OCI-LY7 (cell line): Measurements from ENCODE around the gene TMEM244. TPM values are rescaled to one million over a fixed set of nuclear protein-coding genes. Genes with fewer than 3 reads are reported as not detected.

ENCODE experiments used
- BruUV-seq: library from RNA; stranded (reverse); fragments of 400-500 nt; replicated peaks from 2 replicates; lab custom pipeline; 2021; lab: Mats Ljungman, UMichigan
- CTCF ChIA-PET: fragments of 300-600 bp; sonication (Branson Sonifier 250); formaldehyde crosslinking; loops from one replicate; lab custom pipeline; 2022; ENCODE audit warnings: antibody characterized with exemption; ENCODE audit not compliant: unreplicated experiment; lab: Charles Lee
- POLR2A ChIA-PET: fragments of 300-600 bp; sonication (Branson Sonifier 250); formaldehyde crosslinking; loops from one replicate; lab custom pipeline; 2022; ENCODE audit warnings: antibody characterized with exemption; lab: Charles Lee
- DNase-seq: peaks from one replicate; pipeline ENCODE4 v3.0.0-alpha.2; 2015; ENCODE audit warnings: low spot score
- H2AFZ ChIP-seq: fragments of 200-600 bp; sonication (generic), shearing (Covaris generic); 2 replicates; pipeline ENCODE4 v1.6.1; 2014; ENCODE audit warnings: mild to moderate bottlenecking, antibody characterized with exemption, low read length, moderate library complexity
- H3K27ac ChIP-seq: fragments of 200-600 bp; sonication (generic); 2 replicates; pipeline ENCODE4 v1.5.1; 2014; ENCODE audit warnings: mixed run types, low read depth, mild to moderate bottlenecking, moderate library complexity, low read length, inconsistent platforms; ENCODE audit not compliant: poor library complexity, severe bottlenecking
- H3K36me3 ChIP-seq: fragments of 200-600 bp; sonication (generic); 2 replicates; pipeline ENCODE4 v1.6.1; 2014; ENCODE audit warnings: mild to moderate bottlenecking, antibody characterized with exemption, low read length, moderate library complexity, mixed read lengths; ENCODE audit not compliant: insufficient read depth
- H3K4me1 ChIP-seq: fragments of 200-600 bp; sonication (generic); 2 replicates; pipeline ENCODE4 v1.5.1; 2014; ENCODE audit warnings: mild to moderate bottlenecking, low read length; ENCODE audit not compliant: insufficient read depth, poor library complexity, severe bottlenecking
- H3K4me2 ChIP-seq: fragments of 200-600 bp; sonication (generic); 2 replicates; pipeline ENCODE4 v1.6.1; 2014; ENCODE audit warnings: mild to moderate bottlenecking, low read length
- H3K4me3 ChIP-seq: fragments of 200-600 bp; sonication (generic); 2 replicates; pipeline ENCODE4 v1.5.1; 2014; ENCODE audit warnings: mild to moderate bottlenecking, low read depth, low read length; ENCODE audit not compliant: poor library complexity, severe bottlenecking
- H3K79me2 ChIP-seq: fragments of 200-600 bp; sonication (generic); 2 replicates; pipeline ENCODE4 v1.6.1; 2016; ENCODE audit warnings: low read depth, mild to moderate bottlenecking, low read length, moderate library complexity, mixed read lengths; ENCODE audit not compliant: insufficient read depth
- H3K9me2 ChIP-seq: fragments of 200-600 bp; sonication (generic); 2 replicates; pipeline ENCODE4 v1.6.1; 2016; ENCODE audit warnings: mild to moderate bottlenecking, low read length, mixed read lengths; ENCODE audit not compliant: insufficient read depth
- H3K9me3 ChIP-seq: fragments of 200-600 bp; sonication (generic); 2 replicates; pipeline ENCODE4 v1.6.1; 2014; ENCODE audit warnings: mild to moderate bottlenecking, mixed run types, low read length, mixed read lengths
- H4K20me1 ChIP-seq: fragments of 200-600 bp; sonication (generic); 2 replicates; pipeline ENCODE4 v1.6.1; 2014; ENCODE audit warnings: mild to moderate bottlenecking, antibody characterized with exemption, low read length, moderate library complexity, mixed read lengths; ENCODE audit not compliant: insufficient read depth
- CTCF ChIP-seq: fragments of 200-600 bp; sonication (generic); conservative IDR thresholded peaks from 2 replicates; pipeline ENCODE4 v1.5.1; 2014; ENCODE audit warnings: mild to moderate bottlenecking, antibody characterized with exemption, low read length, moderate library complexity, mixed read lengths
- EZH2phosphoT487 ChIP-seq: fragments of 200-600 bp; sonication (generic); IDR thresholded peaks from 2 replicates; pipeline ENCODE4 v1.6.1; 2018; ENCODE audit warnings: low read depth, borderline replicate concordance, mild to moderate bottlenecking, mixed run types, antibody characterized with exemption, low read length, moderate library complexity, mixed read lengths
- intact Hi-C: fragments of 100-400 bp; cut with micrococcal nuclease; formaldehyde crosslinking; loops from one replicate; pipeline ENCODE4 v1.10.0; 2022; ENCODE audit not compliant: unreplicated experiment
- total RNA-seq, 2 experiments: library from RNA; depleted of rRNA in 1 of 2; stranded (reverse); fragments of >200 nt in 1 of 2; shearing (Covaris generic) in 1 of 2; gene quantifications; 2 replicates each; pipeline ENCODE4 v1.2.3, GENCODE V29; 2014 to 2022

The TMEM244 gene
- total RNA-seq, 2 experiments from 2014 or later = not detected

- POLR2A ChIA-PET = no interaction called here
- BruUV-seq = no TSS peak
- intact Hi-C loops = no loop called here
- Histone ChIP-seq H3K9me2 (no peaks in the 10 kb centered on the region), H3K27ac (no peak overlapping the region), H3K36me3 (no peaks in the 10 kb centered on the region), H3K4me3 (no peak overlapping the region), H2AFZ (no peak overlapping the region), H3K9me3 (no peaks in the 10 kb centered on the region), H3K4me1 (no peaks in the 10 kb centered on the region), H3K79me2 (no peaks in the 10 kb centered on the region), H3K4me2 (no peak overlapping the region), H4K20me1 (no peaks in the 10 kb centered on the region)
- CTCF ChIA-PET = interaction anchor here (0.6 kb wide), 1 partner anchor 1342 kb away, joined by 3 read pairs; no protein-coding TSS in a partner anchor
- no peak for DNase-seq
- TF ChIP-seq CTCF (no peak), EZH2phosphoT487 (no peak)
Measured at GRCh38 chr6:129835691-129836090, 25.4 kb downstream of the TMEM244 start.

GRCh38 chr6:129832299-129832698 is 28.8 kb downstream of the TMEM244 start:
- TF ChIP-seq EZH2phosphoT487 = no peak
- intact Hi-C loops = no loop called here
- CTCF ChIA-PET = no interaction called here

GRCh38 chr6:129828229-129828628 is 32.9 kb downstream of the TMEM244 start:
- ChIA-PET POLR2A (interaction anchor here (0.5 kb wide), 1 partner anchor 332 kb away, joined by 4 read pairs; no protein-coding TSS in a partner anchor), CTCF (no interaction called here)
- intact Hi-C loops = no loop called here
- no peaks in the 10 kb centered on the region for H3K79me2 ChIP-seq
- BruUV-seq = no TSS peak
- H3K4me1 ChIP-seq = no peaks in the 10 kb centered on the region
- no peak overlapping the region for H3K4me2 ChIP-seq
- no peaks in the 10 kb centered on the region for H4K20me1 ChIP-seq
- no peak overlapping the region for H3K4me3 ChIP-seq
- DNase-seq = no peak
- no peaks in the 10 kb centered on the region for H3K36me3 ChIP-seq
- TF ChIP-seq CTCF (no peak), EZH2phosphoT487 (no peak)
- no peak overlapping the region for H3K27ac ChIP-seq
- H3K9me3 ChIP-seq = no peaks in the 10 kb centered on the region
- H2AFZ ChIP-seq = no peak overlapping the region
- no peaks in the 10 kb centered on the region for H3K9me2 ChIP-seq

More at GRCh38 chr6:129832299-129832698, 28.8 kb downstream of the TMEM244 start:
- Histone ChIP-seq H2AFZ (no peak overlapping the region), H3K4me1 (no peaks in the 10 kb centered on the region), H3K4me3 (no peak overlapping the region), H3K9me3 (no peaks in the 10 kb centered on the region), H4K20me1 (no peaks in the 10 kb centered on the region), H3K4me2 (no peak overlapping the region), H3K27ac (no peak overlapping the region), H3K9me2 (no peaks in the 10 kb centered on the region), H3K79me2 (no peaks in the 10 kb centered on the region), H3K36me3 (no peaks in the 10 kb centered on the region)
- POLR2A ChIA-PET = no interaction called here
- DNase-seq = no peak
- no TSS peak for BruUV-seq
